CD14-positive monocyte (primary cell): ENCODE data around the gene SLIT1. TPM values are rescaled to one million over a fixed set of nuclear protein-coding genes. Genes with fewer than 3 reads are reported as not detected.

Source experiments
- DNase-seq, 3 donors: peaks; one replicate each; pipeline ENCODE4 v3.0.0-alpha.2; 2011 to 2022
- H2AFZ ChIP-seq: 2 replicates; pipeline ENCODE4 v1.6.0; 2012; ENCODE audit warnings: mild to moderate bottlenecking, low read depth, low read length, inconsistent platforms; ENCODE audit not compliant: insufficient read depth, poor library complexity, severe bottlenecking
- H3K27ac ChIP-seq, 2 donors: 1 replicate in 1 of 2; 2 replicates in 1 of 2; pipeline ENCODE4 v1.5.1; 2012 to 2013; ENCODE audit warnings: low read length in 2 of 2, control low read depth in 1 of 2, inconsistent platforms in 1 of 2, low read depth in 1 of 2, mild to moderate bottlenecking in 1 of 2
- H3K27me3 ChIP-seq, 2 donors: one replicate each; pipeline versions ENCODE4 v1.6.0 to v1.6.1; 2011 to 2013; ENCODE audit warnings: low read length in 2 of 2; ENCODE audit not compliant: control insufficient read depth in 2 of 2, insufficient read depth in 2 of 2
- H3K36me3 ChIP-seq, 2 donors: replicated peaks in 1 of 2; 1 replicate in 1 of 2; 2 replicates in 1 of 2; pipeline versions ENCODE4 v1.5.1 to v1.6.1; 2012 to 2013; ENCODE audit warnings: low read length in 2 of 2, control low read depth in 1 of 2, inconsistent platforms in 1 of 2, mild to moderate bottlenecking in 1 of 2; ENCODE audit not compliant: insufficient read depth in 2 of 2, control insufficient read depth in 1 of 2
- H3K4me1 ChIP-seq, 2 donors: 1 replicate in 1 of 2; 2 replicates in 1 of 2; pipeline versions ENCODE4 v1.5.1 to v1.6.1; 2012 to 2013; ENCODE audit warnings: low read length in 2 of 2, control low read depth in 1 of 2, inconsistent platforms in 1 of 2, mild to moderate bottlenecking in 1 of 2, moderate library complexity in 1 of 2; ENCODE audit not compliant: insufficient read depth in 2 of 2, control insufficient read depth in 1 of 2
- H3K4me2 ChIP-seq: replicated peaks from 2 replicates; pipeline ENCODE3; 2012; ENCODE audit warnings: low read length, moderate library complexity, mild to moderate bottlenecking; ENCODE audit not compliant: poor library complexity, severe bottlenecking; ENCODE audit errors: extremely low read depth
- H3K4me3 ChIP-seq, 3 experiments: fragments of 200-600 bp in 1 of 3; sonication (generic) in 1 of 3; replicated peaks in 1 of 3; 1 replicate in 2 of 3; 2 replicates in 1 of 3; pipeline ENCODE4 v1.5.1; 2011 to 2013; ENCODE audit warnings: low read length in 3 of 3, mild to moderate bottlenecking in 3 of 3, control low read depth in 2 of 3, low read depth in 2 of 3, inconsistent platforms in 1 of 3, moderate library complexity in 1 of 3
- H3K79me2 ChIP-seq: 2 replicates; pipeline ENCODE4 v1.6.0; 2012; ENCODE audit warnings: mild to moderate bottlenecking, control low read depth, inconsistent platforms, low read length, moderate library complexity; ENCODE audit not compliant: insufficient read depth
- H3K9ac ChIP-seq: 2 replicates; pipeline ENCODE4 v1.6.0; 2017; ENCODE audit warnings: low read length, mild to moderate bottlenecking; ENCODE audit not compliant: insufficient read depth, poor library complexity, severe bottlenecking
- H3K9me3 ChIP-seq, 2 donors: replicated peaks in 1 of 2; 1 replicate in 1 of 2; 2 replicates in 1 of 2; pipeline versions ENCODE4 v1.5.1 to v1.6.1; 2012 to 2013; ENCODE audit warnings: low read length in 2 of 2, control low read depth in 1 of 2; ENCODE audit not compliant: control insufficient read depth in 1 of 2, insufficient read depth in 1 of 2
- H4K20me1 ChIP-seq: 2 replicates; pipeline ENCODE4 v1.6.0; 2012; ENCODE audit warnings: mild to moderate bottlenecking, low read length, control low read depth, moderate library complexity; ENCODE audit not compliant: insufficient read depth
- H3K27ac Mint-ChIP-seq, 7 donors: one replicate each; pipeline ENCODE4 v1.8.0; 2020; ENCODE audit warnings: mild to moderate bottlenecking in 7 of 7, mixed read lengths in 7 of 7, moderate library complexity in 6 of 7, inconsistent platforms in 2 of 7
- H3K27me3 Mint-ChIP-seq, 3 donors: one replicate each; pipeline ENCODE4 v1.8.0; 2021 to 2022; ENCODE audit warnings: low read depth in 3 of 3, mild to moderate bottlenecking in 3 of 3, mixed read lengths in 3 of 3, moderate library complexity in 3 of 3, inconsistent platforms in 1 of 3
- H3K36me3 Mint-ChIP-seq, 2 donors: one replicate each; pipeline ENCODE4 v1.8.0; 2020; ENCODE audit warnings: mixed read lengths in 2 of 2, inconsistent platforms in 1 of 2, mild to moderate bottlenecking in 1 of 2
- H3K4me1 Mint-ChIP-seq: one replicate; pipeline ENCODE4 v1.8.0; 2020; ENCODE audit warnings: mild to moderate bottlenecking, mixed read lengths
- H3K4me3 Mint-ChIP-seq, 2 donors: one replicate each; pipeline ENCODE4 v1.8.0; 2020; ENCODE audit warnings: mild to moderate bottlenecking in 2 of 2, mixed read lengths in 2 of 2, moderate library complexity in 1 of 2
- H3K9me3 Mint-ChIP-seq, 7 donors: one replicate each; pipeline ENCODE4 v1.8.0; 2020 to 2022; ENCODE audit warnings: mixed read lengths in 7 of 7, mild to moderate bottlenecking in 6 of 7, moderate library complexity in 6 of 7, inconsistent platforms in 2 of 7
- CTCF ChIP-seq: fragments of 200-600 bp; IDR thresholded peaks from one replicate; pipeline ENCODE4 v1.8.0; 2022; ENCODE audit warnings: antibody characterized with exemption, mild to moderate bottlenecking
- WGBS: methylation state at CpG from one replicate; pipeline ENCODE4 v1.1.5; 2013; ENCODE audit warnings: missing lambda C conversion rate; ENCODE audit not compliant: insufficient coverage; 5-methylcytosine and 5-hydroxymethylcytosine counted together
- intact Hi-C, 2 donors: fragments of 100-400 bp; cut with micrococcal nuclease; formaldehyde crosslinking; loops; one replicate each; pipeline versions ENCODE4 v1.15.0 to v1.15.1; 2023
- polyA plus RNA-seq, 3 donors: library from polyadenylated mRNA; depleted of rRNA in 1 of 3; unstranded in 2 of 3; stranded (reverse) in 1 of 3; fragments of 300-500 nt in 2 of 3; fragments of >200 nt in 1 of 3; fragmentation: Illumina TruSeq in 2 of 3; gene quantifications; 1 replicate in 2 of 3; 2 replicates in 1 of 3; pipeline ENCODE4 v1.2.3, GENCODE V29; 2012 to 2021

SLIT1 gene
- polyA plus RNA-seq, 3 donors, result 0.05 to 0.81 (median 0.16) TPM

- H3K4me2 ChIP-seq, result no peak overlapping the region
- peaks cover 6% of the 10 kb centered on the region in 3 donors for H3K27me3 Mint-ChIP-seq
- no peaks in the 10 kb centered on the region for H3K9me3 Mint-ChIP-seq
- no peak for TF ChIP-seq CTCF
- no peak overlapping the region for H2AFZ ChIP-seq
- no peak overlapping the region for H3K27ac ChIP-seq
- no peaks in the 10 kb centered on the region for H3K9me3 ChIP-seq
- H3K4me1 Mint-ChIP-seq, result peaks cover 4% of the 10 kb centered on the region
- H3K4me1 ChIP-seq, result no peaks in the 10 kb centered on the region
- H3K4me3 ChIP-seq, result no peak overlapping the region
- intact Hi-C loops, result no loop called here
- H4K20me1 ChIP-seq, result no peaks in the 10 kb centered on the region
- H3K27ac Mint-ChIP-seq, result peak overlapping the region in 1 of 7 donors; percentile 7
- no peak overlapping the region for H3K9ac ChIP-seq
- WGBS, result 19% methylated on average over 8 of the region's 11 CpGs
- H3K36me3 ChIP-seq, result no peaks in the 10 kb centered on the region
- H3K4me3 Mint-ChIP-seq, result peak overlapping the region in 1 of 2 donors; percentile 24
- H3K36me3 Mint-ChIP-seq, result no peaks in the 10 kb centered on the region
- DNase-seq, result no peak
- no peaks in the 10 kb centered on the region for H3K79me2 ChIP-seq
- H3K27me3 ChIP-seq, result no peaks in the 10 kb centered on the region
Observed at GRCh38 chr10:97129666-97130065, 56.1 kb downstream of the SLIT1 start.

- Mint-ChIP-seq H3K36me3 (no peaks in the 10 kb centered on the region), H3K4me1 (peaks cover 4% of the 10 kb centered on the region), H3K4me3 (no peak overlapping the region), H3K27me3 (peaks cover 6 to 8% (median 6%) of the 10 kb centered on the region in 3 donors), H3K9me3 (no peaks in the 10 kb centered on the region), H3K27ac (peak overlapping the region in 1 of 7 donors; percentile 69)
- intact Hi-C loops, result no loop called here
- no peak overlapping the region for H3K4me2 ChIP-seq
- no peak for DNase-seq
- H3K4me1 ChIP-seq, result no peaks in the 10 kb centered on the region
- H3K4me3 ChIP-seq, result no peak overlapping the region
- H3K27ac ChIP-seq, result no peak overlapping the region
- H3K9ac ChIP-seq, result no peak overlapping the region
- no peaks in the 10 kb centered on the region for H4K20me1 ChIP-seq
- no peaks in the 10 kb centered on the region for H3K36me3 ChIP-seq
- H3K9me3 ChIP-seq, result no peaks in the 10 kb centered on the region
- no peaks in the 10 kb centered on the region for H3K79me2 ChIP-seq
- no peak overlapping the region for H2AFZ ChIP-seq
- 80% methylated on average over 8 of the region's 12 CpGs for WGBS
- no peak for TF ChIP-seq CTCF
- H3K27me3 ChIP-seq, result no peaks in the 10 kb centered on the region
Observed at GRCh38 chr10:97128516-97129154, 57.1 kb downstream of the SLIT1 start.
